Astrocyte of the cerebellum (primary cell): Measurements from ENCODE around the gene BTN3A1.

ENCODE experiments used
- DNase-seq: peaks from one replicate; pipeline ENCODE4 v3.0.0-alpha.2; 2011; ENCODE audit warnings: low read depth
- H3K4me3 ChIP-seq: 2 replicates; pipeline ENCODE4 v1.5.1; 2011; ENCODE audit warnings: mild to moderate bottlenecking, low read depth, low read length, moderate library complexity
- CTCF ChIP-seq: IDR thresholded peaks from 2 replicates; pipeline ENCODE4 v1.5.1; 2012; ENCODE audit warnings: low read length, low read depth, moderate library complexity, mild to moderate bottlenecking; ENCODE audit errors: missing control alignments
- in situ Hi-C: cut with HindIII; loops from 2 replicates; pipeline ENCODE4 v1.10.0; 2017; ENCODE audit warnings: low sequenced_read_pairs

BTN3A1 gene

GRCh38 chr6:26400626-26401025 lies 1.4 kb upstream of the BTN3A1 start:
- no peak for DNase-seq
- no peak for TF ChIP-seq CTCF
- in situ Hi-C loops = no loop called here
- no peak overlapping the region for H3K4me3 ChIP-seq

DNA sequence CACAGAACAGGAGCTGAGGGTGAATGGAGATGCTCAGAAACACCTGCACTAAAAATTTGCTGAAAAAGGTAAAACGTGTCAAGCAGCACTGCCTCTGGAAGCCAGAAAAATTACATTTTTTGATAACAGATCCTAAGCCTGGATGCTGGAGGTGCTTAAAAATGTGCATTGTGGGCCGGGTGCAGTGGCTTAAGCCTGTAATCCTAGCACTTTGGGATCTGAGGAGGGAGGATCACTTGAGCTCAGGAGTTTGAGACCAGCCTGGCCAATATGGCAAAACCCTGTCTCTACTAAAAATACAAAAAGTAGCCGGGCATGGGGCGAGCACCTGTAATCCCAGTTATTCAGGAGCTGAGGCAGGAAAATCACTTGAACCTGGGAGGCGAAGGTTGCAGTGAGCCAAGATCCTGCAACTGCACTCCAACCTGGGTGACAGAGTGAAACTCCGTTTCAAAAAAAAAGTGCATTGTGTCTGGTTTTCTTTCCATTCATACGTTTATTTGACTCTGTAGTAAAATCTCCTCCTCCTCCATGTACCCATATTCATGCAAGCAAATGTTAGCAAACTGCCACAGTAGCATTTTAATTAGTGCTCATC lies 587 bp upstream of the BTN3A1 start:
- in situ Hi-C loops = no loop called here
- peak overlapping the region; percentile 66 for H3K4me3 ChIP-seq
- no peak for DNase-seq
- no peak for TF ChIP-seq CTCF

- no peak for TF ChIP-seq CTCF
- no peak for DNase-seq
- in situ Hi-C loops = no loop called here
- no peak overlapping the region for H3K4me3 ChIP-seq
Observed at GRCh38 chr6:26403893-26404292, 1.8 kb downstream of the BTN3A1 start.

- no peak for DNase-seq
- TF ChIP-seq CTCF = no peak
- no peak overlapping the region for H3K4me3 ChIP-seq
- in situ Hi-C loops = no loop called here
Observed at GRCh38 chr6:26404546-26404945, 2.5 kb downstream of the BTN3A1 start.

DNA sequence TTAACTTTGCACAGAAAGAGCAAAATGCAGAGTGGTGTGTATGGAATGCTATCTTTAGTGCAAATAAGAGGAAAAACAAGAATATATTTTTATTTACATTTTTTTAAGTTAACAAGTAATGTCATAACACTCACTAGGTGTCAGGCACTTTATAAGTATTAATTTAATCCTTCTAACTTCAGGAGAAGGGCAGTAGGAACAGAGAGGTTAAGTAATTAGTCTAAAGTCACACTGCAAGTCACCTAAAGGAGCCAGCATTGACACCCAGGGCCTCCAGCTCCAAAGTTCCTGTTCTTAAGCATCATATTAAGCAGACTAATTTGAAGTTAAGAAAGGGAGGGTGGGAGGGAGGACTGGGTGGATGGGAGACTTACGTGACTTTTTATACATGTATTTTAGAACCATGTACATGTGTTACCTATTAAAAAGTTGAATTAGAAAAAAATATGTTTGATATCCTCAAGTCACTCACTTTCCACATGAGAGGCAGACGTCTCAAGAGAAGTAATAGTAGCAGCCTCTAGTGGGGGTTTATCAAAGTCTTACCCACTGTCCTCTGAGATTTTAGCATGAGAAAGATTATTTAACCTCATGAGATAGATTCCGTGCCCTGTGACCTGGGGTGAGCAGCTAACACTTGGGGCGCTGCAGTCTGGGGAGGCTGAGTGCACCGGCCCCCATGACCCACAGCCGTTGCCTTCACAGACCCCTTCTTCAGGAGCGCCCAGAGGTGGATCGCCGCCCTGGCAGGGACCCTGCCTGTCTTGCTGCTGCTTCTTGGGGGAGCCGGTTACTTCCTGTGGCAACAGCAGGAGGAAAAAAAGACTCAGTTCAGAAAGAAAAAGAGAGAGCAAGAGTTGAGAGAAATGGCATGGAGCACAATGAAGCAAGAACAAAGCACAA lies 7.0 kb downstream of the BTN3A1 start:
- TF ChIP-seq CTCF = no peak
- no peak overlapping the region for H3K4me3 ChIP-seq
- DNase-seq = no peak
- in situ Hi-C loops = no loop called here

DNA sequence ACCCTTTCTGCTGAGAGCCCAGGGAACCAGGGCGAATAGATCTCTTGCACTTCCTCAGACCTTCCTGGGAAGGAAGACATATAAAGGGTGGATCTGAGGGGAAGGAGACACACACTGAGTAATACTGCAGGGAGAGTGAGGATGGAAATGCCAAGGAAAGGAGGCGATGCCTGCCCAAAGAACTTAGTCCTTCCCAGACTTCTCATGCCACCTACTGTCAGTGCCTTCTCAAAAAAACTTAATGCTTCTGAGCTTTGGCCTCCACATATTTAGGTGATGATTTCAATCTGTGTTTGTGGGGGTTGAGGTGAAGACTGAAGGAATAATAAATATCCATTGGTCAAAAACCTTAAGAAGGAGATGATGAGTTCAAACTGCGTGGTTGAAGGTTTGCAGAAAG lies 9.7 kb downstream of the BTN3A1 start:
- TF ChIP-seq CTCF = no peak
- in situ Hi-C loops = no loop called here
- no peak for DNase-seq
- no peak overlapping the region for H3K4me3 ChIP-seq
